Psoas muscle (tissue), 8 donors: ENCODE measurements around the gene HOXB8. TPM values are rescaled to one million over a fixed set of nuclear protein-coding genes. Genes with fewer than 3 reads are reported as not detected.
A peak's percentile ranks its signal among the peaks of the same experiment; 100 is the strongest.

ENCODE experiments used
- ATAC-seq, 4 donors: fragments of 200-7000 bp; cut with Tn5 transposase; one replicate each; pipeline ENCODE4 v1.9.1; 2020; ENCODE audit warnings: moderate library complexity in 3 of 4, mild to moderate bottlenecking in 2 of 4
- DNase-seq, 2 donors: peaks; one replicate each; pipeline ENCODE4 v3.0.0-alpha.2; 2020
- H3K27ac ChIP-seq: fragments of 200-600 bp; one replicate; pipeline ENCODE4 v1.8.0; 2022
- H3K27me3 ChIP-seq, 3 donors: fragments of 200-600 bp in 1 of 3; one replicate each; pipeline versions ENCODE4 v1.6.1 to v1.8.0; 2013 to 2022; ENCODE audit warnings: low read length in 2 of 3, mild to moderate bottlenecking in 2 of 3, moderate library complexity in 1 of 3; ENCODE audit not compliant: insufficient read depth in 3 of 3
- H3K36me3 ChIP-seq, 2 donors: fragments of 200-600 bp in 1 of 2; one replicate each; pipeline versions ENCODE4 v1.6.1 to v1.8.0; 2013 to 2022; ENCODE audit warnings: low read depth in 1 of 2, mild to moderate bottlenecking in 1 of 2, moderate library complexity in 1 of 2; ENCODE audit not compliant: insufficient read depth in 1 of 2
- H3K4me1 ChIP-seq: fragments of 200-600 bp; one replicate; pipeline ENCODE4 v1.8.0; 2022
- H3K4me3 ChIP-seq: fragments of 200-600 bp; one replicate; pipeline ENCODE4 v1.8.0; 2022; ENCODE audit warnings: mild to moderate bottlenecking
- H3K9me3 ChIP-seq: fragments of 200-600 bp; one replicate; pipeline ENCODE4 v1.8.0; 2022
- CTCF ChIP-seq: fragments of 200-600 bp; IDR thresholded peaks from one replicate; pipeline ENCODE4 v1.8.0; 2022; ENCODE audit warnings: antibody characterized with exemption
- WGBS, 3 donors: extraction: QIAGEN DNeasy Blood & Tissue Kit; methylation state at CpG; one replicate each; pipeline versions ENCODE4 v1.1.6 to v1.1.7; 2013; 5-methylcytosine and 5-hydroxymethylcytosine counted together
- intact Hi-C, 2 donors: fragments of 100-400 bp; cut with DNase I; formaldehyde crosslinking; loops; one replicate each; pipeline versions ENCODE4 v1.11.0 to v1.14.2; 2022
- polyA plus RNA-seq, 3 donors: library from polyadenylated mRNA; stranded (reverse); fragments of 200-250 nt; gene quantifications; one replicate each; pipeline ENCODE4 v1.2.3, GENCODE V29; 2013
- total RNA-seq, 4 donors: library from RNA; stranded (reverse); fragmentation: NEBNext Ultra II Directional in 2 of 4; extraction: Animal tissue kit (Norgen Biotek cat#: 25700) in 2 of 4; gene quantifications; one replicate each; pipeline versions ENCODE4 v1.2.1 to v1.2.4, GENCODE V29; 2021 to 2023
- donor health status: healthy with polysubstance abuse.
- donor health status: DM: no; HTN: no; CAD: no; lungs with moderate emphysema.
- donor health status: Bipolar disorder and iron deficiency.
- donor health status: healthy.
- donor health status: DM: yes; HTN: yes; CAD: no.
- donor health status: DM: no; HTN: no; CAD: no.
- donor health status: DM: no; HTN: no; CAD: no.
- donor health status: DM: yes; HTN: yes; CAD: no.

HOXB8 gene
- total and polyA plus RNA-seq, 7 donors = 0.05 to 0.10 (median 0.08) TPM; not detected in 4

DNA sequence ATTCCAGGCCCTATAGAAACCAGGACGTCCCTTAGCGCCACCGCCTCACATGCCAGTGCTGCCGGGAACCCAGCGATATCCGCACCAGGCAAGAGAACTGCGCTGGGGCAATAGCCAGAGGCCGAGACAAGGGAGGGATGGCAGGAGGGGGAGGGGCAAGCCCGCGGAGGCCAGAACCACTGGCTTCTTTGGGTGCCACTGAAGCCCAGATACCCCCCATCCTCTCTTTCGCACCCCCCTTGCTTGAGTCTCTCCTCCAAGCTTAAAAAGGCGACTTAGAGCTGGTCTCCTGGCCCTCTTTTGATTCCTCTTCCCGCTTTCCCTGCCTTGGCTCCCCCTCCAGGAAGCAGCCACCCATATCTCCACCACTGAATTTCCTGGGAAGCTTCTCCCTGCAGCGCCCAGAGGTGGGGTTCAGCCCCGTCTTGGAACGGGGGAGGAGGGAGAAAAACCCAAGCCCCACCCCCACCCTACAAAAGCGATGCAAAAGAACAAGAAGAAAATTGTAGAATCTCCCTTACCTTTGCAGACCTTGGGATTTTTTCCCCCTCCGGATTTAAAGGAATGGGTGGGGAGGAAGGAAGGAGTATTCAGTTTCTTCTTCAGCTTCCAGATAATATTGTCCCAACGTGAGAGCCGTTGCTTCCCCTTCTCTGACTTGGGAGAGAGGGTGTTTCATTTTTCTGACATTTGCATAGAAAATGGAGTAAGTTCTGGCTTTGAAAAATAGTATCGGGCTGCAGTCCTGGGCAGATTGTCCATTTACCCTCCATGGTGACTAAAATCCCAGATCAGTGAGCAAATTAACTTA, 10.9 kb downstream of the HOXB8 start:
- Histone ChIP-seq H3K27me3 (peaks cover 0 to 96% (median 47%) of the 10 kb centered on the region in 3 donors), H3K4me3 (peak overlapping the region; percentile 59), H3K27ac (no peak overlapping the region), H3K4me1 (no peaks in the 10 kb centered on the region), H3K9me3 (no peaks in the 10 kb centered on the region), H3K36me3 (no peaks in the 10 kb centered on the region)
- peak in 1 of 2 donors; percentile 62 for DNase-seq
- ATAC-seq = peak in 2 of 4 donors; percentile 31 to 34
- 2 to 6% (median 4%) methylated on average over 21 of the region's 21 CpGs for WGBS, 3 donors
- intact Hi-C loops = no loop called here
- TF ChIP-seq CTCF = no peak

DNA sequence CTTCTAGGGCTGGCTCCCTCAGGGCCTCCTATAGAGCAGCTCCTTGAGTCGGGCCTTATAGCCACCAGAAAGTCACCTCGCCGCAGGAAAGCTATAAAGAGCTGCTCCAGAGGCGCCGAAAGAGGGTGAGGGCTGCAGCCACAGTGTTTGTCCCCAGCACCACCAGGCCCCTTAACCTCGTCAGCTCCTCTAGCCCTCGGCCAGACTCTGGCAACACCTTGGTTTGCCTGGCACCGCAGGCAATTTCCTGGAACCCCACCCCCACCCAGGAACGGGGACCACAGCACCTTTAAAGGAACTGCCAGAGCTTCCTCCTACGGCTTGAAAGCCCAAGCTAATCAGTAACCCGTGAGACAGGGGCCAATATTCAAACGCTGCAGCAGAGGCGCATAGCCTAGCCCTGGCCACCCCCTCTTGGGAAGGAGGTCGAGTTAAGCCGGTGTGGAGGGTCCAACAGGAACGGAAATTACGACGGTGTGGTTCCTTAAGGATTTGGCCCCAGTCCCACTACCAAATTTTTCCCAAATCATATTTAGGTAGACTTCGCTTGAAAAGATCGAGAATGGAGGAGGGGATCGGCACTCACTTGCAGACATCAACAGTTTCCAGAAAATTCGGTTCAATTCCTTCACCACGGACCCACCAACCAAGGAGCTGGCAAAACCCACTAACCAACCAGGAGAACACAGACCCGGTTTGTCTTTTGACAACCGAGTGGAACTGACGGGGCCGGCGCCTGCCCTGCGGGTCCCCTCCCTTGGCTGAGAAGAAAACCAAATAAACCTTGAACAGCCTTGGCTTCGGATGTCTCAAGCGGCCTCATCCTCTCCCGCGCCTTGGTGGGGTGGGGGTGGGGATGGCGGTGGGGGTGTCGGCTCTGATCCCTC, 13.3 kb downstream of the HOXB8 start:
- 24 to 26% (median 24%) methylated on average over 35 of the region's 35 CpGs for WGBS, 3 donors
- no peak for TF ChIP-seq CTCF

DNA sequence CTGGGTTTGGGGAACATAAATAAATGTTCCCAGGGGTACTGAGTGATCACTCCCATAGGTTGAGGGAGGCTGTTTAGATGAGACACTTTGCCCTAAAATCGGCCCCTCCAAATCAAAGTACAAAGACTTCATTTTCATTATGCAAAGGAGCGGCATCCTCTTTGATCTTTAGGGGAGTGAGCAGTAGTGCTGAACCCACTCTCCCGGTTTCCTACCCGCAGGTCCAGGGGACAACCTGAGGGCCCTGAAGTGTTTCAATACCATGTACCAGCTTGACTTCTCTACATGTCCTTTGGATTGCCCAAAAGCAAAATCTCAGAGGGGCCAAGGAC, 13.9 kb downstream of the HOXB8 start:
- DNase-seq (no peak), ATAC-seq (no peak)
- peaks cover 0 to 96% (median 45%) of the 10 kb centered on the region in 3 donors for H3K27me3 ChIP-seq
- intact Hi-C loops = no loop called here
- no peaks in the 10 kb centered on the region for H3K36me3 ChIP-seq
- no peaks in the 10 kb centered on the region for H3K9me3 ChIP-seq
- H3K4me1 ChIP-seq = peaks cover 10% of the 10 kb centered on the region
- no peak overlapping the region for H3K4me3 ChIP-seq
- no peak for TF ChIP-seq CTCF
- H3K27ac ChIP-seq = no peak overlapping the region
- WGBS, 3 donors = 53 to 62% (median 56%) methylated on average over 4 of the region's 4 CpGs

More for the DNA sequence above, 13.3 kb downstream of the HOXB8 start:
- peaks cover 0 to 96% (median 48%) of the 10 kb centered on the region in 3 donors for H3K27me3 ChIP-seq
- H3K9me3 ChIP-seq = no peaks in the 10 kb centered on the region
- no peaks in the 10 kb centered on the region for H3K36me3 ChIP-seq
- DNase-seq (no peak), ATAC-seq (no peak)
- no peak overlapping the region for H3K27ac ChIP-seq
- peak overlapping the region; percentile 59 for H3K4me3 ChIP-seq
- intact Hi-C loops = no loop called here
- H3K4me1 ChIP-seq = peaks cover 10% of the 10 kb centered on the region

DNA sequence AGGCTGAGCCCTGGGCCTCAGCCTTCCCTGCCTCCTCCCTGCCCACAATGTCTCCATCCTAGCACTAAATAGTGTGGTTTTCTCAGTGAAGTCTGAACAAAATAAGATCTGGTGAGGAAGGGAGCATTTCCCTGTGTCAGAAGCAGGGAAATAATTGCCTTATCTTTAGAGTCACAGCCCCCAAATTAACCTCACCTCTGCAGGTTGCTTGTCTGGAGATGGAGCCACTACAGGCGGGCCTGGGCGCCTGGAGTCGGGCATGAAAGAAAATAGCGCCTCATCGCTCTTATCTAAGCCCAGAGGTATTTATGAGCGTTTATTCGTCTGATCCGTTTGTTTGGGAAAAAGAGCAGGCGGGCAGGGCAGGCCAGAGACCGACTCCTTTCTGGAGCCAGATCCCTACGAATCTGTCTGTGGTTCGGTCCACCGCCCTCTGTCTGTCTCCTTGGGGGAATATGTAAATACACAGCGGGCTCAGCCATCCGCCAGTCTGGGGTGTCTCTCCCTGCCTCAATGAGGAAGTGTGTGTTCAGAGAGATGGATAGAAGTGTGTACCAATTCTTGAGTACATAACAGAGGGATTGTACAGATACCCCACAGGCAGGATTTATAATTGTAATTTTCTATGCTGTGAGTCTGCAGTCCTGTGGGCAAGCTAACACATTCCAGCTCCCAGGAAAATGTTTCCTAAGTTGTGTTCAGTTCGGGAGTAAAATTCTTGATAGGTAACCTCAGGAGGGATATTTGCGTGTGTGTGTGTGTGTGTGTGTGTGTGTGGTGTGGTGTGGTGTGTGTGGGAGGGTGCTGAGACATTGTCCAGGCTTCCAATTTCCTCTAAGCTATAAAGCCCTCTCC, 14.6 kb downstream of the HOXB8 start:
- no peak for TF ChIP-seq CTCF
- no peak for DNase-seq
- intact Hi-C loops = no loop called here
- Histone ChIP-seq H3K27me3 (peaks cover 0 to 93% (median 43%) of the 10 kb centered on the region in 3 donors), H3K4me3 (no peak overlapping the region), H3K36me3 (no peaks in the 10 kb centered on the region), H3K27ac (no peak overlapping the region), H3K9me3 (no peaks in the 10 kb centered on the region), H3K4me1 (peaks cover 10% of the 10 kb centered on the region)
- WGBS, 3 donors = 70 to 79% (median 74%) methylated on average over 17 of the region's 17 CpGs
- no peak for ATAC-seq
